HG02759 (cell line): Measurements from ENCODE around the gene SYT9.
A peak's percentile ranks its signal among the peaks of the same experiment; 100 is the strongest.

ENCODE experiments used
- ATAC-seq: cut with Tn5 transposase; IDR thresholded peaks from one replicate; pipeline ENCODE4 v1.9.1; 2021; ENCODE audit warnings: mild to moderate bottlenecking, moderate library complexity; ENCODE audit not compliant: unreplicated experiment

The SYT9 gene

DNA sequence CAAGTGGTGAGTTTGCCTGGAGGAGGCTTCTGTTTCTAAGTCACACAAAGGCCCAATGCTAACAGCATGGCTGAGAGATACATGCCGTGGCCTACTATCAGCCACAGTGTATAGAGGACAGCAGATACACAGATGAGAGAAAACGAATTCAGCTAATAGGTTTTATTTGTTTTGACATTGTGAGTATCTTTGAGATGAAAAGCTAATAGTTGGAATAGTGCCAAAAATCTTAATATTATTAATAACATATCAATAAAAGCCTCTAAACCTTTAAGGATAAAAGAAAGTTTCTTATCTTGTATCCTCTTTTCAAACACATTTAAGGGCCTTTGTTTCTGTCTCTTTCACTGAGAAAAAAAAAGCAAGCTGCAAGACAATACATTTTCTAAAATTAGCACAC lies 203.2 kb downstream of the SYT9 start:
- ATAC-seq = no peak

DNA sequence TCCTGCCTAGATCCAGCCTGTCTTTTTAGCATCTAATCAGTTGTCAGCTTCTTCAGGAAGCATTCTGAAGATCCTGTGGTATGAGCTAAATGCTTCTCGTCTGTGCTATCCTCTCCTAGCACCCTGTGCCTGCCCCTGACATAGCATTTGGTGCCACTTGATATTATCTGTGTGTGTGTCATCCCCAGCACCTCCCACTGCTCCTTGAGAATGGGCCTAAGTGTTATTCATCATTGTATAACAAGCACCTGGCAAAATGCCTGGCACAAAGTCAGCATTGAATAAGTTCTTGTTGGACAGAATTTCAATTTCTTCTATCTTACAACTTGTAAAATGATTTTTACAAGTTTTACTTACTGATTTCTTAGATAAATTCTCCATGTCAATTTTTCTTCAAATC lies 205.5 kb downstream of the SYT9 start:
- ATAC-seq = no peak

DNA sequence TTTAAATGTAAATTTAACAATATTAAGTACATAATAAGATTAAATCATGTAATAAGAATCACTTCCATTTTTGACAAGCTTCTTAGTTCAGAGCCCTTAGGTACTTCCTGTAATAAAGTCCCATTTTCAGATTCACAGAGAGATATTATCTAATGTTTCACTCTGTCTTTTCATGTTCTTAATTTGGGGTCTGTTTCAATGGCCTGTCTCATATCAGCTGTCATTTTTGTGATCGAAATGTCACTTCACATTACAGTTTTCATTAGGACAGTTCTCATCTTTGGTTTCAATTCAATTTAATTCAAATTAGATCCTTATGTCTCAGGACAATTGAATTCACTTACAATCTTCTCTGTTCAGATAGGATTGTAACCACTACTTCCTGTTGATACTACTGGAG lies 211.0 kb downstream of the SYT9 start:
- ATAC-seq = no peak

DNA sequence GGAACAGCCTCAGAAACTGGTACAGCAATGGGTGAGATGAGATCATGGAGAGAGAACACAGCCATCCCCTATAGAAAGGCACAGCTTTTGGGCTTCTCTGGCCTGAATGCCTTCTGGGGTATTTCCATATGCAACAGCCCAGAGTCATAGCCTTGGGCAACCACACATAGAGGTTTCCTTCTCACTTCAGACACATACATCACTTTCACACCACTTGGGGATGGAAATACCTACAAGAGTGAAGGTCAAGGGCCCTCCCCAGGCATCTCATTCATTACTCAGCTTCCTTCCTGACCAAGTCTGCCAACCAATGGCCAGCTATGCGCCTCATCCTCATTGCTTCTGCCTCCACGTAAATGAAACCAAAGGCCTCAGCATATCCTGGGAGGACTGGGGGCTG lies 215.9 kb downstream of the SYT9 start:
- ATAC-seq = peak; percentile 59

DNA sequence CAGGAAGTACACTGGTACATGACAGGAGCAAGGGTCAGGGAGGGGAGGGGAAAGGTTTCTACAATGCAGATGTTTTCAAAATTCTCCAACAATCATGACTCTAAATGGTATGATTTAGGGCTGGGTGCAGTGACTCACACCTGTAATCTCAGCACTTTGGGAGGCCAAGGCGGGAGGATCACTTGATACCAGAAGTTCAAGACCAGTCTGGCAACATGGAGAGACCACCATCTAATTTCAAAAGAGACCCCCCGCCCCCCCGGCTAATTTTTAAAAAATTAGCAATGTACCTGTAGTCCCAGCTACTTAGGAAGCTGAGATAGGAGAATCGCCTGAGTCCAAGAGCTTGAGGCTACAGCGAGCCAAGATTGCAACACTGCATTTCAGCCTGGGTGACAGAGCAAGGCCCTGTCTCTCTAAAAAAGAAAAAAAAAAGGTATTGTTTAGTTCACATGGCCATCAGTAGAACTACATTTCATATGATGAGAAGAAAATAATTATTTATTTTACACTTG lies 217.7 kb downstream of the SYT9 start:
- ATAC-seq = no peak

DNA sequence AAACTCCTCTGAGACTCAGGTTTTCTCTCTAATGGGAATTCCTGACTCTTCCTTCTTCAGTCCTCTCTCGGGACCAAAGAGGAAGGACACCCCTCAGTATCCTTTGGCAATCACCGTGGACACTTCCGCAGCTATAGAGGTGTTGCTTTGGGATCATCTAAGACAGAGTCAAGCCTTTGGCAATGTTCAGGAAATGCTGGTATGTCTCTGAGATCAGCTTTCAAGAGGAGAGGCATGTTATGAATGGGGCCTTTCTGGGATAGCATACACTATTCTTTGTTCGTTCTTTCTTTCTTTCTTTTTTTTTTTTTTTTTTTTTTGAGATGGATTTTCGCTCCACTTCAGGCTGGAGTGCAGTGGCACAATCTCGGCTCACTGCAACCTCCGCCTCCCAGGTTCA lies 219.4 kb downstream of the SYT9 start:
- no peak for ATAC-seq

DNA sequence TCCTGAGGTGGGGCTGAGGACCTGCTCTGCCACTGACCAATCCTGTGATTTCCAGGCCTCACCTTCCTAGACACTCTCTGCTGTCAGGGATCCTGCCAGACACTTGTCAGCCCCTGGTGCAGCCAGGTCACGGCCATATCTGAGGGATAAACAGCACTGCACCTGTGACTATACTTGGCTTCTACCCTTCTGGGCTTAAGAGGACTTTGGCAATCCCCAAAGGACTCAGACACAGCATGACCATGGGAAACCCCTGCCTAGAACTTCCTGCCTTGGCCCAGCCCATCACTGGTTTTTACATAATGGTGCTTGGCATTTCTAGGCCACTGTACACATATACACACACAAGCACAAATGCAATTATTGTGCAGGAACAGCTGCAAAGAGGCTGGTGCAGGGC lies 222.0 kb downstream of the SYT9 start:
- ATAC-seq = peak; percentile 96

DNA sequence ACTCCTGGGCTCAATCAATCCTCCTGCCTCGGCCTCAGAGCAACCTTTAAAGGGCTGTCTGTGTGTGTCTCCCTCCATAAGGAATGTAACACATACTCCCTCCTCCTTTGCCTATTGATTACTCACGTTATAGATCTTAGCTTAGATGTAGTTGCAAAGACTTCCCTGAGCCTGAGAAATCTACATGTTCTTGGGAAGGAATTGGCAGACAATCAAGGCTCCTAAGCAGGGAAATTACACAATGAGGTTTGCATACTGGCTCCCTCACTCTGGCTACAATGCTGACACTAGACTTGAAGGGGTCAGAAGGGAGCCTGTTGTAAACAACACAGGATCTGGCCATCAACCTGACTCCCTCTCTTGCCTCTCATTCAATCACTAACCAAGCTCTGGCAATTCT lies 228.4 kb downstream of the SYT9 start:
- no peak for ATAC-seq

DNA sequence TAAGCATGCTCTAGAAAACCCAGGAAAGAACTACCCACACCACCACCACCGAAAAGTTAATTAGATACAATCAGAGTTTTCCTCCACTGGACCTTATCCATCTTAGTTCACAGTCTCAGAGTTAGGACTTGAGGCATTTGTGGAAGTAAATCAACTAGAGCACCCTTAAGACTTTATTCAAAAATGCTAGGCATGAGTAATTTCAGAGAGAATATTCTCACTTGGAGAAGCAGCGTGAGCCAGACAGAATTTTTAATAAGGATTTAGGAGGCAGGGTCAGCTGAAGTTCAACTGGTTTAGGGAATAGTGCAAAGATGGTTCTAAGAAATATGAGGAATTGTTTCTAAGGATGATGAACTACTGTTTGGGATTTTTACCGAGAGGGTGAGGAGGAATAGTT lies 232.4 kb downstream of the SYT9 start:
- ATAC-seq = no peak

DNA sequence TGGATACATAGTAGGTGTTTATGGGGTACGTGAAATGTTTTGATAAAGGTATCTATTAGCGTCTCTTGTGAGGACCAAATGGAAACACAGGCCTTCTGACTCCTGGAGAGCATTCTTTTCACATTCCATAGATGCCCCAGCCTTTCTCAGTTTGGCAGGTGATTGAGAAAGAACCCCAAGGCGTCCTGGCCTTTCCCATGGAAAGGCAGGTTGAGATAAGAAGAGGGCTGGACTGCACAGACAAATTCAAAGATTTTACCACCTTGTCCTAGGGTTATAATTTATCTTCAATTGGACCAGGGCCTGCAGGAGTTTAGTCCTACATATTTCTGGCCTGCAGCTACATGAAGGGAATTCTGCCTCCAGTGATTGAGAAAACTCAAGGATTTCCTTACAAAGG lies 232.9 kb downstream of the SYT9 start:
- no peak for ATAC-seq

DNA sequence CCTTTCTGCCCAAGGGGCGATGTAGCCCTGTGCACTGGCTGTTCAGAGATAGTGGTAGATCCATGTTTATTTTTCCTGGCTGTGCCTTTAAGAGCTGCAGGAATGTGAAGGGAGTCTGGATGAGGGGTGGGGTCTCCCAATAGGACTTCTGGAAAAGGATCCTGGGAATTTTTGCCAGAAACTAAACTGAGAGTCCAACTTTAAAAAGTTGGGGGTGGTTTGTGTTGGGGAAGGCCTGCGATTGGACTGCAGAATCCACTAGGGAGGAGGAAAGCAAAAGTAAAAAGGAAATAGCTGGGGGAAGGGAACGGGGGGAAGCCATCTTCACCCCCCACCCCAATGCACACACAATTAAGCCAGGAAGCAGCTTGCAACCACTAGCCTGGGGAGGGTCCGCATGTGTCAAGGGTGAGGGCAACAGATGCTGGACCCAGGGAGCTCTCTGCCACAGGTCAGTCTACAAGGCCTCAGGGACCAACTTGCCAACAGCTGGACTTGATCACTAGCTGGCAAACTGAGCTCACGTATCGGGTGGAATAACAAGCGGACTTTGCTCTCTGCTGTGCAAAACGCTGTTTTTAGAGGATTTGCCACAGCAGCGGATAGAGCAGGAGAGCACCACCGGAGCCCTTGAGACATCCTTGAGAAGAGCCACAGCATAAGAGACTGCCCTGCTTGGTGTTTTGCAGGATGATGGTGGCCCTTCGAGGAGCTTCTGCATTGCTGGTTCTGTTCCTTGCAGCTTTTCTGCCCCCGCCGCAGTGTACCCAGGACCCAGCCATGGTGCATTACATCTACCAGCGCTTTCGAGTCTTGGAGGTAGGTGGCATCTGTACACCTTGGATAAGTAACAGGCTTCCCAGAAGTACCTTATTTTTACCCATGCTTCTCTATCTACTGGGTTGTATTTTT lies 233.7 kb downstream of the SYT9 start, which contains the start of gene OLFML1:
TSS of gene OLFML1 (plus strand) at position 321 of the 912 bp plus-strand sequence. CDS start at position 691, 370 bp downstream.
- ATAC-seq = no peak

DNA sequence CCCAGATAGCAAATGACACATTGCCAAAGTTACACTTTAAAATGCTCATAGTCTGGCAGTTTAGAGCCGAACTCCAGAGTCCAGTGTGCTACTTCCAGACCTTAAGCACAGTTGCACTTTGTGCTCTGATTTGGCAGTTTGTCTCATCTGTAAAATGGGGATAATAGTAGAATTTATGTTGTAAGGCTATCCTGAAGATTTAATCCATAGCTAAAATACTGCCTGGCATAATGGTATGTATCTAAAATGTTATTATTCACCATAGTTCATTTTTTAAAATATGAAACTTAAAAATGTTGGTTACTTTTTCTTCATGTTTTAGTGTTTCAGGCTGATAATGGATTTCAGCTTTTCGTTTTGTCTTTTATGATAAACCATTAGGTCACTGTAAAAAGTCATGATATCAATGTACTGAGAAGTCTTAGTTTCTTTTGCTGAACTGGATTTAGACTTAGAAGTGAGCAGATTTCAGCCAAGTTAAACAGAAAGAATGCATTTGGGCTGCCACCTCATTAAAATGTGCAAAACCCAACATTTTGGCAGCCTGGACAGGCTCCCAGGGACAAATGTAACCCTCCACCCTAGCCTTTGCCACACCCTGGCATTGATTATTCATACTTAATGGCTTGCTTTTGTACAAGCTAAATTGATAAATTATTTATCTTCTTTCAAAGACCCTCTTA lies 234.5 kb downstream of the SYT9 start:
- no peak for ATAC-seq

DNA sequence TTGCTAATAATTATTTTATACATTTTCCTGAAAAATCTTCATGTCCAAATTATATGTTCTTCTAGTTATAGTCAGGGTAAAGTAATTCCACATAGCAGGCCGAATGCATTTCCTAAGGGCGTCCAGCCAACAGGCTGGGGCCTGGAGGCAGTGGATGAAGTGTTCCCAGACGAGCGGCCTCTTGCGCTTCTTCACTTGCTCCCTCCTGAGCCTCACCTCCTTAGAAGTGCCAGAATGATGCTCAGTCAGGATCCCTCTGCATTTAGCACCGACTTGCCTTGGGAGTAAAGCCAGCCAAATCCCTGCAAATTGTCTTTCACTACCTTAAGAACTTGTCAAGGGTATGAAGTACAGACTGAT lies 235.1 kb downstream of the SYT9 start:
- no peak for ATAC-seq

DNA sequence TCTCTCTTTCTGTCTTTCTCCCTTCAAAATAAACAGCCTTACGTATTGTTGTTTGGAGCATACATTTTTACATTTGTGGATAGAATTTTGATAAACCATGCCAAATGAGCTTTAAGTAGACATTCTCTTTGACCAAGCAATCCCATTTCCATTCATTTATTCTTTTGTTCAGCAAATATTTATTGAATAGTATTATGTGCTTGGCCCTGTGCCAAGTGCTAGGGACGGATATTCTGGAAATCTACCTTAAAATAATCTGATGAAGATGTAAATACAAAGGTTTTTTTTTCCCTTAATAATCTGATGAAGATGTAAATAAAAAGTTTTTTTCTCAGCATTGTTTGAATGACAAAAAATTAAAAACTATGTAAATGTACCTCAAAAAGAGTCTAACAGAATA lies 235.7 kb downstream of the SYT9 start:
- no peak for ATAC-seq

DNA sequence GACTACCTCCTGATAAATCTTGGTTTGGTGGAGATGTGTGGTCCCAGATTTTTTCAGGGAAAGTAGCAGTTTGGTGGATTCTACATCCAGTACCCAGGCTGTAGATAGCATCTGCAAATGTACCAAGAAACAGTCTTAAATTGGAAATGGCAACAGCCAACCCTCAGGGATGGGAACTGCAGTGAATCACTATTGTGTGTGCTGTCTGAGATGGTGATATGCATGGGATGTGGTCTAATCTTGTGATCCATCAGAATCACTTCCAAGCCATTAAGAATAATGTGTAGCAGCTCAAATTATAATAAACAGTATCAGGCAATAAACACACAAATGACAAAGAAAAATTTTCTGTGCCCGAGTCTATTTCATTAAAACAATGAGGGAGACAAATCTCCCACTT lies 237.0 kb downstream of the SYT9 start:
- ATAC-seq = no peak

DNA sequence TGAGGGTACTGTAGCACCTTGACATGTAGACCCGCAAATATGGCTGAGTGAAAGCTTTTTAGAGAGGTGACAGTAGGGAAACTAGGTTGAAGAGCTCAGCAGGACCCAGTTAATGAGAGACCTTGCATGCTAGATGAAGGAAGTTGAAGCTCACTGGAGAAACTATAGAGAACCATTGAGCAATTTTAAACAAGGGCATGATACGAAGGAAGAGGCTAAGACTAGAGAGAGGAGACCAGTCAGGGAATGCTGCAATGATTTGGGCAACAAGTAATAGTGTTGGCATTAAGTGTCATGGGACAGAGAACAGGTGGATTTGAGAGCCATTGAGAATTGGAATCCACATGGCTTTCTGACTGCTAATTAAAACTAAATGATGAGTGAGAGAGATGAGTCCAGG lies 237.7 kb downstream of the SYT9 start:
- no peak for ATAC-seq

DNA sequence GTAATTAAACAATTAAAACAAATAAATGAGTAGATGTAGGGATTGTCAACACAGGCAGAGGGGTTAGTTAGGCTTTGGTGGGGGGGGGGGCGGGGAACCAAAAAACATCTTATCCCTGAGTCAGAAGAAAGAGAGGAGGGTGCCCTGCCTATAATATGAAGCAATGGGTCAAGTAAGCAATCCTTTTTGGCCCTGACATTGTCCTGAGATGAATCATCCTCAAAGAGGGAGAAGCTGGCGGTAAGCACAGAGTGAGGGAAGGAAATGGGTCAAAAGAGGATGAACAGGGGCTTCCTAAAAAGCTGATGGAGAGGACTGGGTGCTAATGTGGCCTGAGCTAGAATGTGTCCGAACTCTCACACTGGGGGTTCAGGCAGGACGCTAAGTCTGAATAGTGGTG lies 238.3 kb downstream of the SYT9 start:
- ATAC-seq = no peak

DNA sequence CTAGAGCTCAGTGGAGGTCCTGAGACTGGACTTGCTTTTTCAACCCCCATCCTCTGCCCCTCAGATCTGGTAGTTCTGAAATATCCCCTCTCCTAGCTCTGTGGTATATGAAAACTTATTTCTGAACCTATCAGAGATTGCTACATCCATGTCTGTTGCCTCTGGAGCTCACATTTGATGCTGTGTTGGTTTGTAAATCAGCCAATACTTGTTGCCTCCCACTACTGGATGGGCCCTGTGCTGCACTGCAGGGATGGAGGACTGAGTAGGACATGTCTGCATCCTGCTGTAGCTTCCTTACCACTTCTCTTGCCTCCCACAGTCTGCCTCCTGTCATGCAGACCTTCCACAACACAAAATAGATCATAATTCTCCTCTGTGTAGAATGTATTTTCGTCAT lies 238.8 kb downstream of the SYT9 start:
- ATAC-seq = no peak

DNA sequence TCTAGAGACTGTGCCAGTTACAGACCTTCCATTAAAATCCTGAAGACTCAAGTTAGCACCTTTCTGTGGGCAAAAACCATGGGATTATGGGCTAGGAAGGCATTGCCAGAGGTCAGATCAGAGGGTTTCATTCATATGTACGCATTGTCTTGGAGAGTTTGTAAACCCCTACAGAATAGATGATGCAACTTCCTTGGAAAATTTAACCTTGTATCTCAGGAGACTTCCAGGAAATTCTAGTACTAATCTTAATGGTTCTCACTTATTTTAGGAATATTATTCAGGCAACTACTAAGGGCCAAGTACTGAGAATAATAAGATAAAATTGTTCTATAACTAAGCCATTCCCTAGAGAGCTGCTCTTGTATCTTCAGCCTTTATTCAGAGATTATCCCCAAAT lies 240.5 kb downstream of the SYT9 start:
- ATAC-seq = no peak

DNA sequence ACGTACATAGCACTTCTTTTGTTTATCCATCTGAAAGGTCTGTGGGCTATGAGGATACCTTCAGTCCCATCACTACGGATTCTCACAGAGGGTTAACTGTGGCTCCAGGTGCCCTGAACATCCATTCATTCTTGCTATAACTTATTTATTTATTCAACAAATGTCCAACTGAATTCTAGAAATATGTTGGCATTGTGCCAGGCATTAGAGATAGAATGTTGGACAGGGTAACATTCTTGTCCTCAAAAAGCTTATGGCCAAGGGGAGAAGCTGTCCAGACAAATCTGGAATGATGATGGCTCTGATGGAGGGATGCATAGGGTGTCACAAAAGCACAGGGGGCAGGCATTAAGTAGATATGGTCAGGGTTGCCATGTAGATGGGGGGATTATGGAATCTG lies 242.0 kb downstream of the SYT9 start:
- no peak for ATAC-seq

DNA sequence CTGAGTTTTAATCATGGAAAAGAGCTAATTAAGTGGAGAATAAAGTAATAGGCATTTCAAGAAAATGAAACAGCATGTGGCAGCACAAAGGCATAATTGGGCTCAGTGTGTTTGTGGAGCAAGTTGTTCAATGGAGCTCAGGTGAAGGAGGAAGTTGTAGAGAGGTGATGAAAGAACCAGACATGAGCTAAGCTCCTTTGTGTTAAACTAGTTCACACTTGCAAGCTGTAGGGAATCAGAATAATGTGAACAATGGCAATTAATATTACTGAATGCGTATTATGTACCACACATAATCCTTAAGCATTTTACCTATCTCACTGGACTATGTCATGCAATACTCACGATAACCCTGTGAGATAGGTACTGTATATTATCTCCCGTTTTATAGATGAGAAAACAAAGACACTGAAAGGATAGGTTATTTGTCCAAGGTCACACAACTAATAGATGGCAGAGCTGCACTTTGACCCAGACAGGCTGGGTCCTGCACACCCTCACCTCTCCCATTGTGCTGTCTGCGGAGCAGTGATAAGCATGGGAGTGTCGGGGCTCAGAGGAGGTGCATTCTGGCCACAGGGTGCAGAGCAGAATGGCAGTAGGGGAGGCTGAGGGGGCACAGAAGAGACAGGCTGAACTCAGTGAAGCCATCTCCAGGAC lies 242.5 kb downstream of the SYT9 start:
- no peak for ATAC-seq
